Transverse colon (tissue), 3 donors: ENCODE measurements around the gene CNDP1.

ENCODE experiments used
- CTCF ChIP-seq, 5 experiments: fragments of 200-600 bp in 3 of 5; fragments of 450-650 bp in 2 of 5; sonication (generic) in 3 of 5; IDR thresholded peaks; 1 replicate in 2 of 5; 2 replicates in 3 of 5; pipeline ENCODE4 v1.5.1; 2016 to 2017; ENCODE audit warnings: antibody characterized with exemption in 5 of 5, inconsistent platforms in 3 of 5, mild to moderate bottlenecking in 2 of 5, moderate library complexity in 1 of 5
- POLR2A ChIP-seq: fragments of 450-650 bp; IDR thresholded peaks from one replicate; pipeline ENCODE4 v1.6.1; 2016; ENCODE audit warnings: antibody characterized with exemption, mild to moderate bottlenecking, moderate library complexity

DNA sequence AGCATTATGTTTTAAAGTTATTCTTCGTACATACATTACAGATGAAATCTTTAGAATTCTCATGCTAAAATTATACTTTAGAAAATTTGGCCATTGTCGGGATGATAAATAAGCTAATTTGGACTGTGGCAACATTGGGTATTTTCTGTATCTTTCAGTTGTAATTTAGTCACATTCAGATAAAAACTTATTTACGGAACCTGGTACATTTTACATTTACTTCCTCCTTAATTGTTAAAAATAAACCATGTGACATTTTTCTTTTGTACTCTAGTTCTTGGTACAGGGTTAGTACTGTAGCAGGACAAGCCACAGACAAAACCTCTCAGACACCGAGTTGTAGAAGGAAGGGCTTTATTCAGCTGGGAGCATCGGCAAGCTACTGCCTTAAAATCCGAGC, 33.9 kb upstream of the CNDP1 start:
- no peak for TF ChIP-seq POLR2A
- no peak for TF ChIP-seq CTCF (IDR thresholded peaks at IDR 0.05)
